ENCODE data around the gene MGLL.

The MGLL gene

DNA sequence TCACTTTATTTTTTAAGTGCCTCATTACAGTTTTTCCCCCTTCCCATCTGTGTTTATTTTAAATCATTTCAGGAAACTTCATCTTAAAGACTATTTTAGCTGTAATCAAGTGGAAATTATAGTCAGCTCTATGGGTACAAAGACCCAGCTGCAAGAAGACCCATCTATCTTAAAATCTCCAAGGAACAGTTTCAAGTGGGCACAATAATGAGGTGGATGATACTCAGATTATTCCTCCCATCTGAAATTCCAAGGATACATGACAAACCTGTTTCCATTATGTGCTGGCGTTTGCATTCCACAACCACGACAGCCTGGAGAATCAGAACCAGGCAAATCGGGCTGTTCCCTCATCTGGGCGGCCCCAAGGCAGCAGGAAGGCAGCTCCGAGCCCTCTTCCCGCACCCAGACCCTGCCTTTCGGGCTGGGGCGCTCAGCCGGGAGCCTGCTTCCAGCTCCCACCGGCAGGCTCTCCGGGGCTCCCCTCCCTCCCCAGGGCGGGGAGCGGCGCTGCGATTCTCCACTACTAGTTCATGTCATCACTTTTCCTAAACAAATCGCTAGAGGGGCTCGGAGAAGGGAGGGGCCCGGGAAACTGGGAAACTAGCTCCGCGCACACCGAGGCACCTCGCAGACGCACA is at the start of gene MGLL:
TSS of gene MGLL (minus strand) at position 475 of the 641 bp plus-strand sequence. CDS start at position 278, 197 bp downstream.
- in situ Hi-C loops (cut with HindIII; ENCODE audit: low sequenced_read_pairs): no loop called here

DNA sequence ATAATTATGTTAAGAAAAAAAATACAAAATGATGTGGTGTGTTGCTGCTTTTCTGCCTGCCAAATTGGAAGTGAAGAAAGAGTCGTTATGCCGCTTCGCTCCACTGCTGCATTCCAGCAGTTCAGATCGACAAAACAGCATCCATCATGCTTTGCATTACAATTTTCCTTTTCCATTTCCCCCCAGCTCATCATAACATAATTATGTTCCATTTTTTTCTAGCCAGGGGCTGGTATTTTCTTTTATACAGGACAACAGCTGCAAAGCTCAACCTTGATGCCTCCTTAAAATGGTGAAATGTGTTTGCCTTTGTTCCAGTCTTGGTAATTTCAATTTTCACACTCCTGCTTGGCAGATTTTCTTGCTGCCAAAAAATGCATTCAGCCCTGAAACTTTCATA is 47.8 kb upstream of the MGLL start:
- in situ Hi-C loops (cut with HindIII; ENCODE audit: low sequenced_read_pairs): no loop called here

GRCh38 chr3:127867986-127868385 is 45.7 kb upstream of the MGLL start:
- in situ Hi-C loops (cut with HindIII; ENCODE audit: low sequenced_read_pairs): no loop called here

DNA sequence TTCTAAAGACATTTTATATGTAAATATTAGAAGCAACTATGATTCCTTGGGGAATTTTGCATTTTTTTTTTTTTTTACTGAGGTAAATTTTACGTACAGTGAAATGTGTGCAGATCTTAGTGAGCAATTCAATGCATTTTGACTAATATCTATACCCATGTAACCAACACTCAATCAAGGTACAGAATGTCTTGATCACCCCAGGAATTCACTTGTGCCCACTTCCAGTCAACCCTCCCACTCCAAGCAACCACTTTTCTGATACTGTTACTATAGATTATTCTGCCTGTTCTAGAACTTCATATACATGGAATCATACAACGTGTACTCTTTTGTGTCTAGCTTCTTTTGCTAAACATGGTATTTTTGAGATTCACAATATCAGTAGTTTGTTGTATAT is 45.1 kb upstream of the MGLL start:
- in situ Hi-C loops (cut with HindIII; ENCODE audit: low sequenced_read_pairs): no loop called here

GRCh38 chr3:127865941-127866340 is 43.6 kb upstream of the MGLL start:
- in situ Hi-C loops (cut with HindIII; ENCODE audit: low sequenced_read_pairs): no loop called here

DNA sequence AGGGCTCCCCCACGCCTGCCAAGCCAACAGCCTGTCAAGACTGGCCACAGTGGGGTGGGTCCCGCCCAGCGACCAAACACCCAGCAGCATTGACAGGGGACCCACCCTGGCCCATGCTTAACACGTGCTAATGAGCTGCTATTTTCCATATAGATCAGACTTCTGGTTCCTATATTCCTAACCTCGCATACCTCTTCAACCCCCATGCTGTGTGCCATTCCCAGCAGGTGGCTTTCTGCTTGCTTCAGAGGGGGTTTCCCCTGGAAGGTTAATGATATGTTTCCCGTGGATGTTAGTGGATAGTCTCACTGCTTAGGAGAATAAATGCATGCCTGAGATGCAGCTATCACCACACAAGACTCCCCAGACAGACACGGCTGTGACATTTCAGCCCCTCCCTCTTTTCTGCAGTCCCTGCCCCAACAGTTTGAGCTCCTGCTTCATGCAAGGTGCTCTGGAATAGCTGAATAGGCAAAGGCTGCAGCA is 37.9 kb upstream of the MGLL start:
- in situ Hi-C loops (cut with HindIII; ENCODE audit: low sequenced_read_pairs): no loop called here

DNA sequence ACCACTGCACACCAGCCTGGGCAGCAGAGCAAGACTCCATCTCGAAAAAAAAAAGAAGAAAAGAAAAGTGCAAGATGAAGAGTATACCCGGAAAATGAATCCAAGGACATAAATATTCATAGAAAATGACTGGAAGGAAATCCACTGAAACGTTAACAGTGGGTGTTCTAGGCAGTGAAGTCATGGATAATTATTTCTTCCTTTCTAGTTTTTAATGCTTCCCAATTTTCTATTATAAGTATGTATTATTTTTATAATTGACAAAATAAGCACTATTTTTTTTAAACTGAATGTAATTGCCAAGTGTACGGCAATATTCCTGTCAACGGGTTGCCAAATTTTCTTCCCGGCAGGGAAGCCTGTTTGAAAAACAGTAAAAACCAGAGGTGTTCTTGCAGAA is 37.4 kb upstream of the MGLL start:
- in situ Hi-C loops (cut with HindIII; ENCODE audit: low sequenced_read_pairs): no loop called here

DNA sequence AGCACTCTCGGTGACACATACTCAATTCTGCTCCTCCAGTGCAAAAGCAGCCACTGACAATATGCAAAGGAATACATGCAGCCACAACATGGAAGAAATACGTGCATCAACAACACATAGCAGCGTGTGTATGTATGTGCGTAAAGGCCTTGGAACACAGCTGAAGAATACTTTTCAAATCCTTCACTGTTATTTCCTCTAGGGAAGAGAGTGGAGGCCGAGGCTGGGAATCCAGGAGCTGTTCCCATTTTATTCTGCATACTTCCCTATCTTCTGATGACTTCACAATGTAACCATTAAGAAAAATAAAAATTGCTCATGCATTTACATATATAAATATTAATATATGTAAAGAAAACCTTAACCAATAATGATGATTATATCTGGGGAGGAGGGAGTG is 36.6 kb upstream of the MGLL start:
- in situ Hi-C loops (cut with HindIII; ENCODE audit: low sequenced_read_pairs): no loop called here

GRCh38 chr3:127858521-127858920 is 36.2 kb upstream of the MGLL start:
- in situ Hi-C loops (cut with HindIII; ENCODE audit: low sequenced_read_pairs): no loop called here

DNA sequence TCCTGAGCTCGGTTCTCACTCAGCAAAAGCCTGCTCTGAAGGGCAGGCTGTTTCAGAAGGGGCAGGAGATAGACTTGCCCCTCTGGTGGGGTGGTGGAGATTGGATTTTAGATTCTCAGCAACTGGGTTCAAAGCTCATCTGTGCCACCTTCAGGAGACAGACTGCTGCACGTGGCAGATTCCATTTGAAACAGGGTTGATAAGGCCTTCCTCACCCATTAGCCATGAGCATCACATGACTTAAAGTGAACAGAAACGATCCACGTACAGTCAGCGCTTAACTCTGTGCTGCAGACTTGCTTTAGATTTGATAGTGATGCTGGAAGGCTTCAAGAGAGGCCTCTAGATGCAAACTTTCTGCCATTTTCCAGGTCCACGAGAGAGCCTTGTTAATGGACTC is 35.0 kb upstream of the MGLL start:
- in situ Hi-C loops (cut with HindIII; ENCODE audit: low sequenced_read_pairs): no loop called here

- in situ Hi-C loops (cut with HindIII; ENCODE audit: low sequenced_read_pairs): no loop called here
Observed at GRCh38 chr3:127856801-127857200, 34.5 kb upstream of the MGLL start.

GRCh38 chr3:127855246-127855645 is 32.9 kb upstream of the MGLL start:
- in situ Hi-C loops (cut with HindIII; ENCODE audit: low sequenced_read_pairs): no loop called here

DNA sequence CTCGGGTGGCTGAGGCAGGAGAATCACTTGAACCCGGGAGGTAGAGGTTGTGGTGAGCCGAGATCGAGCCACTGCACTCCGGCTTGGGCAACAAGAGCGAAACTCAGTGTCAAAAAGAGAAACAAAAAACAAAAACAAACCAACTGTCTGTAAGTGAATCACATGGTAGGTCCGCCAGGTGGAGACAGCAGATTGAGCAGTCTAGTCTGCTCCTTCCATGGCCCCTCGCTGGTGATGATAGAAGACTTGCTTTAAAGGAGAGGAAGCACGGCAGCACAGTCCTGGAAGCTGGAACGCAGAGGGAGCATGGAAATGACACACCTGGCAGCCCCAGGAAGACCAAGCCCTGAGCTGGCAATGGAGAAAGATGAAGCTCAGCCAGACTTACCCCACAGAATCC is 31.4 kb upstream of the MGLL start:
- in situ Hi-C loops (cut with HindIII; ENCODE audit: low sequenced_read_pairs): loop anchor here (5.0 kb wide), 1 partner anchor 56 kb away; no protein-coding TSS in a partner anchor

DNA sequence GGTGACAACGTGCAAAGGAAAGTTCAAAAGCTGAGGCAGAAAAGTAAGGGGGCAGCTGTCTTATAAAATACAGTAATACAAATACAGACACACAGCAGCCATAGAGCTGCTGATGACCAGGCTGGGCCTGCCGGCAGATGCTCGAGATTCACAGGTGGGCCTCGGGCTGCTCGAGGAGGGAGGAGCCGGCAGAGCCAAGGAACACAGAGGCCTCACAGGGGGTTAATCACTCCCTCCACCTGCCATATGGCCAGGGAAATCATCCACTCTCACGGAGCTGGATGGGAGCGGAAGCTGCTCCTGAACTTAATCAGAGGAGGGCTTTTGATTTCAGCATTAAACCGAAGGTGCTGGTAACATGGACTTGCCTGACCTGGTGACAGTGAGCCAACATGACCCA is 29.6 kb upstream of the MGLL start:
- in situ Hi-C loops (cut with HindIII; ENCODE audit: low sequenced_read_pairs): loop anchor here (5.0 kb wide), 1 partner anchor 55 kb away; no protein-coding TSS in a partner anchor

DNA sequence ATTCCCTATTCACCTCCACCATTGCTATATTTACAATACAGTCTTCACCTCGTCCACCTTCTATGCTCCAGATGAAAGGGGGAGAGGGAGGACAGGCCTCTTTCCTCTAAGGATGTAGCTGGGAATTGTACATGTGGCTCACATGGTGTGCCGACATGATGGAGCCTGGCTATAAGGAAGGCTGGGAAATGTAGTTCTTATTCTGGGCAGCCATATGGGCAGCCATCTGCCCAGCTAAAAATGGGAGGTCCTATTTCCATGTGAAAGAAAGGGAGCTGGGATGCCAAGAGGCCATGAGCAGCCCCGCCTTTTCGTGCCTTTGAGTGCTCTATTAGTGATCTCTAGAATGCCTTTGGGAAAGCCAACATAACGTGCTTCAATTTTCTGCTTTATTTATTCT is 27.1 kb upstream of the MGLL start:
- in situ Hi-C loops (cut with HindIII; ENCODE audit: low sequenced_read_pairs): no loop called here

- in situ Hi-C loops (cut with HindIII; ENCODE audit: low sequenced_read_pairs): no loop called here
Observed at GRCh38 chr3:127848131-127849129, 26.1 kb upstream of the MGLL start.

DNA sequence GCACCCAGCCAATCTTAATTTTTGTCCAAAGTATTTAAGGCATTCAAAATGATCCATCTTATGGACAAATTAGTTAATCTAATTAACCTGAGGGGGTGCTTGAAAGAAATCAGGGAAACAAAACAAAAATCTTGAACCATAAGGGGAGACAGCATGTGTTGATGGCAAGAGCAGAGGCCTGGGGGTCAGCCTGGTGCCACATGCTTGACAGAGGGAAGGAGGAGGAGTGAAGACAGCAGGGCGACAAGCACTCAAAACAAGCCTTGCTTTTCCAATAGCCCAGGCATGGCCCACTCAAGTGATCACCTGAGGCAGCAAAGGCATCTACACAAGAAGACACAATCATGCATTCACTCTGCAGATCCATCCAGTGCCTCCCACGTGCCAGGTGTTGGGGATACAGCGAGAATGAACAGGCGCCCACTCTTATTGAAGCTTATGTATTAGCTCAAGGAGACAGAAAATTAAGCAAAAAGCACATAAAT is 25.0 kb upstream of the MGLL start:
- in situ Hi-C loops (cut with HindIII; ENCODE audit: low sequenced_read_pairs): no loop called here

GRCh38 chr3:127846576-127846975 is 24.3 kb upstream of the MGLL start:
- in situ Hi-C loops (cut with HindIII; ENCODE audit: low sequenced_read_pairs): no loop called here

GRCh38 chr3:127844326-127844942 is 22.1 kb upstream of the MGLL start:
- in situ Hi-C loops (cut with HindIII; ENCODE audit: low sequenced_read_pairs): loop anchor here (5.0 kb wide), 1 partner anchor 187 kb away; no protein-coding TSS in a partner anchor

- in situ Hi-C loops (cut with HindIII; ENCODE audit: low sequenced_read_pairs): loop anchor here (5.0 kb wide), 1 partner anchor 183 kb away; no protein-coding TSS in a partner anchor
Observed at GRCh38 chr3:127840671-127841070, 18.4 kb upstream of the MGLL start.

- in situ Hi-C loops (cut with HindIII; ENCODE audit: low sequenced_read_pairs): no loop called here
Observed at GRCh38 chr3:127839099-127839498, 16.8 kb upstream of the MGLL start.

Data from endothelial cell of hepatic sinusoid (primary cell).